DMS53 (cell line): ENCODE data around the gene GLRX3.

Experiments used
- DNase-seq: peaks from one replicate; lab custom pipeline; 2025; lab: John Stamatoyannopoulos, UW

The GLRX3 gene

DNA sequence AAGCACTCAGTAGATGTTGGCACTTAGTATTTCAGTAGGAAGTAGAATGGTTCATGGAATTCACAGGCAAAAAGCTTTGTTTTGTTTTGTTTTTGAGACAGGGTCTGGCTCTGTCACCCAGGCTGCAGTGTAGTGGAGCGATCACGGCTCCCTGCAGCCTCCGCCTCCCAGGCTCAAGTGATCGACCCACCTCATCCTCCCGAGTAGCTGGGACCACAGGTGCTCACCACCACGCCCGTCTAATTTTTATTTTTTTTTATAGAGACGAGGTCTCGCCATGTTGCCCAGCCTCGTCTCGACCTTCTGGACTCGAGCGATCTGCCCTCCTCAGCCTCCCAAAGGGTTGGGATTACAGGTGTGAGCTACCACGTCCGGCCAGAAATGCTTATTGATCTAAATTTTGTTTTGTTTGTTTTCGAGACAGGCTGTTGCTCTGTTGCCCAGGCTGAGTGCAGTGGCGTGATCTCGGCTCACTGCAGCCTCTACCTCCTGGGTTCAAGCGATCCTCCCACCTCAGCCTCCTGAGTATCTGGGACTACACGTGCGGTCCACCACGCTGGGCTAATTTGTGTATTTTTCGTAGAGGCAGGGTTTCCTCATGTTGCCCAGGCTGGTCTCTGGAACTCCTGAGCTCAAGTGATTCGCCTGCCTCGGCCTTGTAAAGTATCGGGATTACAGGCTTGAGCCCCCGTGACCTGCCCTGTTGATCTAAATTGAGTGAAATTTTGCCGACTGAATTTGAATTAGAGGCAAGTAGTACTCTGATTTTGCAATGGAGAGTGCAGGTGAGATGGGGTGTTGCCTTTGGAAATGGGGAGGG, 1.7 kb downstream of the GLRX3 start:
- DNase-seq = no peak

DNA sequence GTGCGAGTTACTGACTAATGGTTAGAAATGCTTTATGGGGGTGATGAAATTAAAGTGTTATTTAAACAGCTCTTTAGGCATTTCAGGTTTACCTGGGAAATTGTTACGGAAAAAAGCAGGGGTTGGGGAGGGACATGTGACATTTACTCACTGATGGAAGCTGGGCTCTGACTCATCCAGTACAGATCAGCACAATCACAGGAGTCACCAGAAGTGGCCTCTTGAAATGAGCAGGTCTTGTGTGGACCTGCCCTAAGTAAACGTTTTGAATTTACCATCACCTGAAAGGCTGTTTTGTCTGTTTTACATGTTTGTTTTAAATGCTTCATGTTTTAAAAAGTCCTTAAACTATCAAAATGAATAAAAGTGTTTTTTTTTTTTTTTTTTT, 2.3 kb downstream of the GLRX3 start:
- DNase-seq = peak; percentile 97

DNA sequence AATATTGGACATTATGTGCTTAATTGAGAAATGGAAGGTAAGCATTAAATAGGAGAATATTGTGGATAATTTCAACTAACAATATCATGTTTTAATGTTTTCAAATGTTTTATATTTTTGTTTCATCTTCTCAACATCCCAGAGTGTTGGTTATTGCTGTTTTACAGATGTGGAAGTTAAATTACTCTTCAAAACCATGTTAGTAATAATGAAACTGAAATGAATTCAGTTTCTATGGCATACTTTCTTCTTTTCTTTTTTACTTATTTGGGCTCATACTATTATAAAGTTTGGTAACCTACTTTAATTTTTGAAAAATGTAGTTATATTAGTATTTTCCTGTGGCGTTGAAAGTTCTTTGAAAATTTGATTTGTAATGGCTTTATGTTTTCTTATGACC, 4.2 kb downstream of the GLRX3 start:
- no peak for DNase-seq

DNA sequence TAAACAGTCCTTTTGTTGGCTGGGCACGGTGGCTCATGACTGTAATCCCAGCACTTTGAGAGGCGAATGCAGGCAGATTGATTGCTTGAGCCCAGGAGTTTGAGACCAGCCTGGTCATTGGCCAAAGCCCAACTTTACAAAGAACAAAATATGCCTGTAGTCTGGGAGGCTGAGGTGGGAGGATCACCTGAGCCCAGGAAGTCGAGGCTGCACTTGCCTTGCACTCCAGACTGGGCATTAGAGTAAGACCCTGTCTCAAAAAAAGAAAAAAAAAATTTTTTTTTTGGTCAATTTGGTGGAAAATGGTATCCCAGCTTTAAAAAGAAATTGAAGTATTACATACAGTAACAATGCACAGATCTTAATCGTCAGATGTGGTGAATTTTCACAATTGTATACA, 4.8 kb downstream of the GLRX3 start:
- DNase-seq = no peak

DNA sequence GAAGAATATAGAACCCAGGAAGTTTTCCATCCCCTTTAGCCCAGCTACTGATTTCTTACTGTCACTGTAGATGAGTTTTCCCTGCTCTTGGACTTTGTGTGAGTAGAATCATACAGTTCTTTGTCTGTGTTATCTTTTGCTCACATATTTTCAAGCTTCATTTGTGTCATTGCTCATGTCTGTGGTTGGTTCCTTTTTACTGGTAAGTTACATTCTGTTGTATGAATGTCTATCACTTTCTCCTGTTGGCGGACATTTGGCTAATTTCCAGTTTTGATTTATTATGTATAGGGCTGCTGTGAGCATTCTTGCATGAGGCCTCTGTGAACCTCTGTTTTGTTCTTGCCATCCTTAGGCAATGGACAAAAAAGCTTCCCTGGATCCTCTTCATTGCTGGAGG, 5.3 kb downstream of the GLRX3 start:
- DNase-seq = no peak

DNA sequence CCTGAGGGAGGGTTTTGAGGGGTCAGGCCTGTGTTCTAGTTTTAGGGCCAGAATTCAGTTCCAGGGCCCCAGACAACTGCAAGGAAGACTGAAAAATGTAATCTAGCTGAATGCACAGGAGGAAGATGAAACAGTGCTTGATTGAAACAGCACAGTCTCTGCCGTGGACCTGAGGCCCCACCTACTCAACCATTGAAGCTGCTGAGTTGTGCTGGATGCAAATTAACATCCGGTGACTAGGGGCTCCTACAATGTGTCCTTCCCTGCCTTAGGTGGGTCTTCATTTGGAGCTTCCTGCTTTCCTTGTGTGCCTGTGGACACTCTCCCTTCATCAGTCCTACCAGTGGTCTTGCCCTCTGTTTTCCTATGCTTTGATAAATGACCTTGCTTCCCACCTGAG, 5.7 kb downstream of the GLRX3 start:
- DNase-seq = no peak

DNA sequence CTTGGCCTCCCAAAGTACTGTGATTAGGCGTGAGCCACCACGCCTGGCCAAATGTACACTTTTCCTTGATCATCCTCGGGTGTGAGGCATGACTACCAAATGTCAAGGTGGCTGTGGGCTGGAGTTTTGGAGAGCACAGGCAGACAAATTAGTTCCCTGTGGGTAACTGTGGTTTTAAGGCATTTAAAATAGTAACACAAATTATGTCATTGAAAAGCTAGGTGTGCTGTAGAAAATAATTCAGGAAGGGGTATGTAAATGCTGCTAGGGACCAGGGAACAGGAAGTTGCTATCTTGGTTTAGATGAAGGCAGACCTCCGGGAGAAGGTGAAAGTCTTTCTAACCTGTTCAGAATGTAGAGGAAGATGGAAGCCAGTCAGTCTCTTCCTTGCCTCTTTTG, 9.9 kb downstream of the GLRX3 start:
- DNase-seq = no peak

DNA sequence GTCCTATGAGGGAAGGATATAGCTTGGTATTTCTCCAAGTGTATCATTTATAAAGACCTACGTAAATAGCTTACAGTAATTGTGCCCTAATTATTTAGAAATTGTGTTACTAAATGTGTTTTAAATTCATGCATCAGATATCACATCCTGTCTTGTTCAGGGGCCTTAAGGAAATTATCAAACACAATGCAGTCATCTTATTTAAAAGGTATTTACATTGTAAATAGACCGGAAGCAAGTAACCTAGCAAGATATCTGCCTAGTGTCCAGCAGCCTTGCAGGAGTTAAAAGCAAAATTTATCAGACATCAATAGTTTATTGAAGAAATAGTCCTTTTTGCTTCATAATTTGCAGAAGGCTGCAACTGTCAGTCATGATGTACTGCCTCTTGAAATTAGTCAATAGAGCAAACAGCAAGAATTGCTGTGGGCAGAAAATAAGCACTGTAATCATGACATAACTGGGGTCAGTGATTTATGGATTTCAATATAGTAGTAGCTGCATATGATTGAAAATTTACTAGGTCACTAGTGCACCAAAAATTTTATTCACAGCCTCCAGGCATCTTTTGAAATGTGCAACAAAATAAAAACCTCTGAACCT, 23.1 kb downstream of the GLRX3 start:
- DNase-seq = no peak

DNA sequence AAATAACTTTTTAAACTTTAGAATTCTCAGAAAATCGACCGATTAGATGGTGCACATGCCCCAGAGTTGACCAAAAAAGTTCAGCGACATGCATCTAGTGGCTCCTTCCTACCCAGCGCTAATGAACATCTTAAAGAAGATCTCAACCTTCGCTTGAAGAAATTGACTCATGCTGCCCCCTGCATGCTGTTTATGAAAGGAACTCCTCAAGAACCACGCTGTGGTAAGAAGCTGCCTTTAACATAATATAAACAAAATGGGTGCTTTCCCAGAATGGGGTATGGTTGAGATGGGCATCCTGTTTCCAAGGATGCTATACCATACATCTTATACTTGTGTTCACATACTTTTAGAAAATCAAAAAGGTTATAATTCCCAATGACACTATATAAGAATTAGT, 24.6 kb downstream of the GLRX3 start:
- no peak for DNase-seq

DNA sequence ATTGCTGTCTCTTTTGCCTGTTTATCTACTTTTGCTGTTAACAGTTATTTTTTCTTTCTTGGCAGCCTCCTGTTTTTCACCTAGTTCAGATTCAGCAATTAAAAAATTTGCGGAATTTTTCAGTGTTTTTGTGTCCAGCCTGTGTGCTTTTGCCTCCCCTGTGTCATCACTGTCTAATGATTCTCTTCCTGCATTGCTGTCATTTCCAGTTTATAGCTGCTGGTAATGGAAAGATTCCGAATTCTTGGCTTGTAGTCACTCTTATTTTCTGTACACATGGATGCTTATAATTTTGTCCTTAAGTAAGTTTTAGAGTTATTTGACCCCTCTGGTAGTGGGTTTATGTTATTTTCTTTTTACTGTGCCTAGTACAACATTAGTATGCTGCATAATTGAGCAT, 25.1 kb downstream of the GLRX3 start:
- DNase-seq = no peak

DNA sequence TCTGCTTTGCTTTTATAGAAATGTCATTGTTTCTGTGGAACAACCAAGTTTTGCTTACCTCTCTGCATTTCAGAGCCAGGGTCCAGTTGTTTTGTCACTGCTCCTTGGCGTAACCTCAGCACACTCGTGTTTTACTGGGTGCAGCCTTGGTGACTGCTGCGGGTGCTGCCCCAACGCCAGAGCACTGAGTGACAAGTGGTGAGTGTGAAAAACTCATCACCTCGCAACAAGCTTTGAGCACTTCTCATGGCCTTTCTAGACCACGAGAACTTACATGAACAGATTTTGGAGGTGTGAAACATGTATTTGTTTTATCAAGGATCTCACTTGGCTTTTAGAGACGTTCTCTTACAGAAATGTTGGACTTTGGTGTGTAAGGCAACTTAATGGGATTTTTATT, 31.0 kb downstream of the GLRX3 start:
- DNase-seq = no peak

DNA sequence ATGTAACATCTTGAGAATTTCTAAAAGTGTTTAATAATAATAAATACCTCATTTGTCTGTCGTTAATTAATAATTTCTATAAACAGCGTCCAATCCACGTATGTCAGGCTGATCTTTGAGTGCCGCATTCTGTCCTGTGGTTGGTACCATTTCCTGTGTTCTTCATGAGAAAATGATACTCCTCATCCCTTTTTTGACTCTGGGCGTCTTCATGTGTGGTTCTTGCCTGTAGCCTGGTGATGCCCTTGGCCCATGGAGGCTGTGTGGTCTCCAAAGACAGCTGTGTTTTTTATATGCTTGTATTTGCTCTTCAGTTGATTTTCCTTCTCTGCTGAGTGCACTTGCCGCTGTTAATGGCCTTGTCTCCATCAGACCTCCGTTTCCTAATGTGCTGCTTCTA, 31.5 kb downstream of the GLRX3 start:
- no peak for DNase-seq

DNA sequence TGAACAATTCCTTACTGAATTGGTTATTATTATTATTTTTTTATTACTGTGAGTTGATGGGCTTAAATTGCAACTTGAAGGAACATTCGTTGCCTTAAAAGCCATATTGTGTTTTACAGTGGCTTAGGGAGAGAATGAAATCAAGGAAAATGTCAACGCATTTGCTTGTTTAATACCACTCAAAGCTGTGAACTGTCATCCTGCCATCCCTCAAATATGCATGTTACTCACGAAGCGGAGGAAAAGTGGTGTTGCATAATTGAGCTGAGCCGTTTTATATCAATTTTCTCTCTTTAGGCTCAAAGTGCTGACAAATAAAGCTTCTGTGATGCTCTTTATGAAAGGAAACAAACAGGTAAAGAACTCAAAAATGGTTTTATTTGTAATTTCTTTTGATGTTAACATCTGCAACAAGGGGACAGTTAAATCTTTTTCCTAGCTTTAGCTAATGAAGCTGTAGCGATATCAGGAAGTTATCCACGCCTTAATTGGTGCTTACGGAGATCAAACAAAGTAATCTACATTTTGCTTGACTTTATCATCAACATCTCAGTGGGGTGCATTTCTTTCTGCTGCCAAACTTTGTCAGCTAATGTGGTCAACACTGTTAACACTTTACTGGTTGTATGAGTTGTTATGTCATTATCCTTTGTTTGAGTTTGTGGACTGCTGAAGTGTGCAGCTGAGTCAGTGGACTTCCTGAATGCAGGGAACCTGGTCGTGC, 33.1 kb downstream of the GLRX3 start:
- no peak for DNase-seq

DNA sequence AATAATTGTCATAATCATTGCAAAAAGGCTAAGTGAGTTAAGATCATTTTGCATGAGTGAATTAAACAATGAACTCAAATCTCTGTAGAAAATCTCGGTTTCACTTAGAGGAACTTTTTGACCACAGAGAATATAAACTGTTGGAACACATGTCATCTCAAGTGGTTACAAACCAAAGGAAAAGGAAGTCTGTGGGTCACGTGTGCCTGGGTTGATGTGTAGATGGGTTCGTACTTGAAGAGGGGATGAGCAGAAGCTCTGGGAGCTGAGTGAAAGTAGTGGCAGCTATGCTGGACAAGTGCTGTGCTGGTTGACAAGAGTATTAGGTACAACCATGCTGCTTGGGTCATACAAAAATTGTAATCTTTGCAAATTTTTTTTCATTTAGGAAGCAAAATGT, 35.0 kb downstream of the GLRX3 start:
- DNase-seq = no peak

DNA sequence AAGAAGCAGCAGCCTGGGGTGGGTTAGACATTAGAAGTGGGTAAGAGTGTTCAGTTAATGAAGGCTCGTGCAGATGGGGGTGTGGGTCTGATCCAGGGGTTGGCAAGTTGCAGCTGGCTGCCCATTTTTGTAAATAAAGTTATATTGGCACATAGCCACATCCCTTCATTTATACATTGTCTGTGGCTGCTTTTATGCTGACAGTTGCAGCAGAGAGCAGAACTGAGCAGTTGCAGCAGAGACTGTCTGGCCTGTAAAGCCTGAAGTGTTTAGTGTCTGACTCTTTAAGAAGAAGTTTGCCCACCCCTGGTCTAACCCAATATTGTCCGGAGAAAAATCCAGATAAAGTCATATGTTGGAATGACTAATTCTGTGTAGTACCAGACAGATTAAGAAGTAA, 38.1 kb downstream of the GLRX3 start:
- no peak for DNase-seq

DNA sequence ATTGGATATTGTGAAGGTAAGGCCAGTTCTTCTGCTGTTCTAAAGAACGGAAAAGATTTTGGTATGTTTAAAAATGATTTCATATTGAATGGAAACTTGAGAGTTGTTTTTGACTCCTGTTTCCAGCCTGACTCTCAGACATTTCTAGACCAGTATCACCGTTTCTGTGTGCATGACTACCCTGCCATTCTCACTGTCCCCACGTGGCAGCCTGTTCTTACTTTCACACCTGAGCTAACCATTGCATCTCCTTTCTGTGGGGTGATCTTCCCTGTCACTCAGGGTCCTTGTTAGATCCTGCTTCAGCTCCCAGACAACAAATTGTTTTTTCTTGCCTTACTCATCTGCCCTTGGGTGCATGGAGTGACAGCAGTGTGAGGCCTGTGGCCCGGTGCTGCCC, 38.9 kb downstream of the GLRX3 start:
- no peak for DNase-seq

DNA sequence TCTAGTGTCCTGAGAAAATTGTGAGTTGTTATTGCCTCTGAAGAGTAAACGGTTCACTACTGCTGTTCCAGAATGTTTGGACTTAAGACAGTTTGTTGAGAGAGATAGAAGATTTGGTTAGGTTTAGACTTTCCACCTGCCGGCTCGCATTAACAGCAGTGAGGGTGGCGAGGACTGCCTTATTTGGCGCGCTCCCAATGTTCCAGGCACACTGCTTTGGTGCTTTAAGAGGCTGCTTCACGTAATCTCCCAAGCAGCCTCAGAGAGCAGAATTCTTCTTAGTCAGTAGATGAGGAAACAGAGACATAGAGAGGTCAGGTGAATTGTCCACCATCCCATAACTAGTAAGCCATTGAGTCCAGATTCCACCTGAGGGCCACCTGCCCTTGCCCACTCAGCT, 41.1 kb downstream of the GLRX3 start:
- DNase-seq = no peak

DNA sequence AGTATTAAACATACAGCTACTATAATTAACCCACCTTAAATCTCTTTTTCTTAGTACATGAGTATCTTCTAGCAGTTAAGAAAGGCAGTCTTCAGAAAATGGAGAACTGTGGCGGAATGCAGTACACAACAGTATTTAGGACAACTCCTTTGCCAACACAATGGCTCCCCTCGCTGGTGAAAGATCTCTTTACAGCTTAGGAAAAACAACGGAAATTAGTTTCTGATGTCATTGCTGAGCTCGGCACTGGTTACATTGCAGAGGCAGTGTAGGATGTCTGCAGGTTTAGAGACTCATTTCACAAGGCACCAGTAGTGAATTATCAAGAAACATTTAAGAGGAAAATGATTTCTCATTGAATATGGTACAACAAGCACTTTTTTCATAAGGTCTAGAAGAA, 43.4 kb downstream of the GLRX3 start:
- peak; percentile 59 for DNase-seq

DNA sequence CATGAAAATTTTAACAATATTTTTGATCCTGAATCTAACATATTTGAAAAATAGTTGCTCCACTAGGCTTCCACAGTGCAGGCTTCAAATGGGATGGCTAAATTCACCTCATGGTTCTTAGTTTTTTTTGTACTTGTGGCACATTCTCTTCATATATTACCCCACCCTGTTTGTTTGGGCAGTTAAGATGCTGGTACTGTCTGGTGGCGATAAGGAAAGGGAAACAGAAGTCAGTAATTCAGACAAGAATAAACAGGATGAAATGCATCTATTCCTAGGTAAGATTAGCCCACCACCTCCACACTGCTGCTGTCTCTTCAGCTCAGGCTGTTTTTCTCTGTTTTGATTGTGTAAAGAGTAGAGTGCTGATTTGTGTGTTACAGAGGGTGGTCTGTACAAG, 44.2 kb downstream of the GLRX3 start:
- no peak for DNase-seq

DNA sequence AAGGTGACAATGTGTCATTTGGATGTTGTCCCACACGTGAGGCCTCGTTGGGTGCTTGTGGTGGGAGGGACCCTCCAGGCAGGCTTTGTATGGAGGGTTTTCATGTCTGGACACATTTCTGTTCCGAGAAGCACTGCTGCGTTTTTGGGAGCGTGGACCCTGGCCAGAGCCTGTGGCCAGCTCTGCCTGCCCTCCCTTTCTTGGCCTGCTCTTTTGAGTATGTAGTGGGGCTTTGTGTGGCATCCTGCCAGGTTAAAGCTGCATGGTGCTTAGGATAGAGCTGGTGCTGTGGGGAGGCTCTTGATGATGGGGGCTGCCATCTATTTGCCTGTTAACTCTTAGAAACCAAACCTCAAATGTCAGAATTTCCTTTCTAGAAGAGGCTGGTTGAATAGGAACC, 45.7 kb downstream of the GLRX3 start:
- DNase-seq = no peak

DNA sequence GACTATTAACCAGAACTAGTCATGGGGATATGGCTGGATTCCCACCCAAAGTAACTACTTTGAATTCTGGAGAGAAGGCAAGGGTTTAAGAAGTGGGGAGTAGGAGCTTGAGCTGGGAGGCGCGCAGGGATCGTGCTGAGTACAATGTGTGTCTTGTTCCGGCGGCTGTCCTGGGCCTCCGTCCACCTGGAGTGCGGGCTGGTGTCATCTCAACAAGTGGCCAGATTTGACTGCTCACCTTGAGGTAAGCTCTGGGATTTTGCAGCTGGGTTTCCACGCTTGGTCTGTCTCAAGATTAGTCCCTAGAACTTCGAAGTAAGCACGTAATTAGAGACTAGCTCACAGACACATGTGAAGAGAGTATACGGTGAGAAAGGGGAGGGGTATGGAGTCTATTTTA, 49.4 kb downstream of the GLRX3 start:
- no peak for DNase-seq

DNA sequence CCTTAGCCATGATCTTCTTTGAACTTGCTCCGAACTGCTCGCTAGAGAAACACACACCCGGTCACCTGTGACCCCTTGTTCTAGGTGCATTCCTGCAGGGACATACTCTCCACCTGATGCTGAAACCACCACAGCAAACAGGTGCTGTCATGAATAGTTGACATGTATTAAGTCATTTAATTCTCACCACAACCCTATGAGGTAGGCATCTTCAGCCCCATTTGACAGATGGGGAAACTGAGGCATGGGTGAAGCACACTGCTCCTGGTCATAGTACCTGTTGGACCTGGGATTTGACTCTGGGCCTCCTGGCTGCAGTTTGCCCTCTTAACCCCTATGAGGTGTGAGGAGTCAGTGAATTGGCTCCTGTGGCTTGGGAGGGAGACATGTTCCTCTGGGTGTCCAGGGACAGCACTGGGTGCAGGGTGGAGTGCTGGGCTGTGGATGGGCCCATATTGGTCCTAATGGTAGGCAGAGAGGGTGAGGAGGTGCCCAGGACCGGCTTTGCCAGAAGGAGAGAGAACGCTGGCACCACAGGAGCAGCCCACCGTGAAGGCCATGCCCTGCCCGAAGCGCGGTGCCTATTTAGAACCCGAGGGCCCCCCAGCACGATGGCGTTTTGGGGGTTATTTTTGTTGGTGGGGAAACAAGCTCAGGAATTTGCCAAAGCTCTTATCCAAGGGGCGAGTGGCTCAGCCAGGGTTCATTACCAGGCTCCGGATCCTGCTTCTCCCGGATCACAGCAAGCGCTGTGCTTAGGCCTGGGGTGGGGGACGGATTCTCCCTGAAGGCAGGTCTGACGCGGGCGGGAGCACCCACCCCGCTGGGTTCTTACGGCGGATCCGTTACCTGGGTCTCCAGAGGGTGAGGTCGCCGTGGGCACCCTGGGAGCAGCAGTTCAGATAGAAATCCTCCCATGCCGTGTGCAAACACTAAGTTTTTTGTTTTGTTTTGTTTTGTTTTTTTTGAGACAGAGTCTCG, 52.3 kb downstream of the GLRX3 start:
- DNase-seq = peak; percentile 32
